ENCODE data around the gene ELFN1. TPM values are rescaled to one million over a fixed set of nuclear protein-coding genes. Genes with fewer than 3 reads are reported as not detected.

Gene ELFN1
- total RNA-seq, 2 donors from 2014 or later = 0.06 to 0.19 TPM

GRCh38 chr7:1743481-1744230 lies 73.6 kb downstream of the ELFN1 start:
- Mint-ChIP-seq H3K27ac (no peak overlapping the region), H3K4me1 (peaks cover 2% of the 10 kb centered on the region), H3K36me3 (ENCODE audit: low read depth) (no peaks in the 10 kb centered on the region), H3K4me3 (no peak overlapping the region), H3K9me3 (no peaks in the 10 kb centered on the region), H3K27me3 (peaks cover 7% of the 10 kb centered on the region)
- no peak for ATAC-seq (replicated peaks)

- H3K4me3 Mint-ChIP-seq = no peak overlapping the region
- H3K9me3 Mint-ChIP-seq = no peaks in the 10 kb centered on the region
- H3K4me1 Mint-ChIP-seq = no peaks in the 10 kb centered on the region
Observed at GRCh38 chr7:1744296-1745017, 74.4 kb downstream of the ELFN1 start.

GRCh38 chr7:1745018-1745532 lies 75.0 kb downstream of the ELFN1 start:
- Mint-ChIP-seq H3K27me3 (peaks cover 6% of the 10 kb centered on the region), H3K9me3 (no peaks in the 10 kb centered on the region), H3K4me1 (no peaks in the 10 kb centered on the region), H3K36me3 (ENCODE audit: low read depth) (no peaks in the 10 kb centered on the region), H3K27ac (no peak overlapping the region), H3K4me3 (no peak overlapping the region)
- ATAC-seq (replicated peaks) = no peak

More at GRCh38 chr7:1744296-1745017, 74.4 kb downstream of the ELFN1 start:
- Mint-ChIP-seq H3K27ac (no peak overlapping the region), H3K27me3 (peaks cover 6% of the 10 kb centered on the region), H3K36me3 (ENCODE audit: low read depth) (no peaks in the 10 kb centered on the region)
- ATAC-seq (replicated peaks) = no peak

- H3K4me1 Mint-ChIP-seq = no peaks in the 10 kb centered on the region
Observed at GRCh38 chr7:1745576-1746490, 75.8 kb downstream of the ELFN1 start.

GRCh38 chr7:1746491-1746975 lies 76.5 kb downstream of the ELFN1 start:
- Mint-ChIP-seq H3K9me3 (no peaks in the 10 kb centered on the region), H3K4me1 (no peaks in the 10 kb centered on the region), H3K27me3 (peaks cover 6% of the 10 kb centered on the region), H3K4me3 (no peak overlapping the region), H3K36me3 (ENCODE audit: low read depth) (no peaks in the 10 kb centered on the region), H3K27ac (no peak overlapping the region)
- ATAC-seq (replicated peaks) = no peak

More at GRCh38 chr7:1745576-1746490, 75.8 kb downstream of the ELFN1 start:
- Mint-ChIP-seq H3K36me3 (ENCODE audit: low read depth) (no peaks in the 10 kb centered on the region), H3K9me3 (no peaks in the 10 kb centered on the region), H3K27ac (no peak overlapping the region), H3K27me3 (peaks cover 6% of the 10 kb centered on the region), H3K4me3 (no peak overlapping the region)
- ATAC-seq (replicated peaks) = no peak

GRCh38 chr7:1747004-1747801 lies 77.1 kb downstream of the ELFN1 start:
- ATAC-seq (replicated peaks) = no peak
- no peak overlapping the region for H3K4me3 Mint-ChIP-seq
- no peaks in the 10 kb centered on the region for H3K36me3 Mint-ChIP-seq (ENCODE audit: low read depth)
- H3K27ac Mint-ChIP-seq = no peak overlapping the region
- no peaks in the 10 kb centered on the region for H3K4me1 Mint-ChIP-seq
- H3K9me3 Mint-ChIP-seq = no peaks in the 10 kb centered on the region
- H3K27me3 Mint-ChIP-seq = peaks cover 6% of the 10 kb centered on the region

GRCh38 chr7:1748076-1748838 lies 78.2 kb downstream of the ELFN1 start:
- Mint-ChIP-seq H3K4me3 (no peak overlapping the region), H3K9me3 (no peaks in the 10 kb centered on the region), H3K4me1 (no peaks in the 10 kb centered on the region), H3K27me3 (peaks cover 9% of the 10 kb centered on the region), H3K36me3 (ENCODE audit: low read depth) (no peaks in the 10 kb centered on the region), H3K27ac (no peak overlapping the region)
- ATAC-seq (replicated peaks) = no peak

GRCh38 chr7:1748839-1749173 lies 78.7 kb downstream of the ELFN1 start:
- Mint-ChIP-seq H3K4me3 (no peak overlapping the region), H3K27ac (no peak overlapping the region), H3K4me1 (no peaks in the 10 kb centered on the region), H3K36me3 (ENCODE audit: low read depth) (no peaks in the 10 kb centered on the region), H3K27me3 (peaks cover 9% of the 10 kb centered on the region), H3K9me3 (no peaks in the 10 kb centered on the region)
- no peak for ATAC-seq (replicated peaks)

- H3K4me3 Mint-ChIP-seq = no peak overlapping the region
- ATAC-seq (replicated peaks) = no peak
- no peak overlapping the region for H3K27ac Mint-ChIP-seq
- peaks cover 9% of the 10 kb centered on the region for H3K27me3 Mint-ChIP-seq
- H3K36me3 Mint-ChIP-seq (ENCODE audit: low read depth) = no peaks in the 10 kb centered on the region
- H3K4me1 Mint-ChIP-seq = no peaks in the 10 kb centered on the region
- no peaks in the 10 kb centered on the region for H3K9me3 Mint-ChIP-seq
Observed at GRCh38 chr7:1749351-1749863, 79.3 kb downstream of the ELFN1 start.

GRCh38 chr7:1749864-1750466 lies 79.9 kb downstream of the ELFN1 start:
- ATAC-seq (replicated peaks) = no peak
- H3K4me1 Mint-ChIP-seq = no peaks in the 10 kb centered on the region
- peaks cover 9% of the 10 kb centered on the region for H3K27me3 Mint-ChIP-seq
- H3K27ac Mint-ChIP-seq = no peak overlapping the region
- no peak overlapping the region for H3K4me3 Mint-ChIP-seq
- H3K36me3 Mint-ChIP-seq (ENCODE audit: low read depth) = no peaks in the 10 kb centered on the region
- H3K9me3 Mint-ChIP-seq = no peaks in the 10 kb centered on the region

- peaks cover 9% of the 10 kb centered on the region for H3K27me3 Mint-ChIP-seq
- H3K4me3 Mint-ChIP-seq = no peak overlapping the region
- no peaks in the 10 kb centered on the region for H3K4me1 Mint-ChIP-seq
- no peak for ATAC-seq (replicated peaks)
- H3K27ac Mint-ChIP-seq = no peak overlapping the region
- H3K36me3 Mint-ChIP-seq (ENCODE audit: low read depth) = no peaks in the 10 kb centered on the region
- no peaks in the 10 kb centered on the region for H3K9me3 Mint-ChIP-seq
Observed at GRCh38 chr7:1750541-1751021, 80.5 kb downstream of the ELFN1 start.

- H3K9me3 Mint-ChIP-seq = no peaks in the 10 kb centered on the region
- H3K27me3 Mint-ChIP-seq = peaks cover 12% of the 10 kb centered on the region
- H3K4me3 Mint-ChIP-seq = no peak overlapping the region
- H3K27ac Mint-ChIP-seq = no peak overlapping the region
- ATAC-seq (replicated peaks) = no peak
- H3K4me1 Mint-ChIP-seq = no peaks in the 10 kb centered on the region
- H3K36me3 Mint-ChIP-seq (ENCODE audit: low read depth) = no peaks in the 10 kb centered on the region
Observed at GRCh38 chr7:1752111-1752510, 82.0 kb downstream of the ELFN1 start.

Measured in activated T-helper 17 cell treated with anti-CD3 and anti-CD28 coated beads, Interleukin-2, amount 50 U/mL, for 72 hours (primary cell).